GM18517 (cell line): Measurements from ENCODE around the gene UCN.
"Not testable (repeated sequence)": the region's sequence is repeated elsewhere in the genome, so short reads cannot be mapped to it uniquely, and the experiment has no call there.

ENCODE experiments used
- ATAC-seq: cut with Tn5 transposase; IDR thresholded peaks from one replicate; pipeline ENCODE4 v1.9.1; 2021; ENCODE audit warnings: mild to moderate bottlenecking, moderate library complexity; ENCODE audit not compliant: unreplicated experiment

UCN gene

DNA sequence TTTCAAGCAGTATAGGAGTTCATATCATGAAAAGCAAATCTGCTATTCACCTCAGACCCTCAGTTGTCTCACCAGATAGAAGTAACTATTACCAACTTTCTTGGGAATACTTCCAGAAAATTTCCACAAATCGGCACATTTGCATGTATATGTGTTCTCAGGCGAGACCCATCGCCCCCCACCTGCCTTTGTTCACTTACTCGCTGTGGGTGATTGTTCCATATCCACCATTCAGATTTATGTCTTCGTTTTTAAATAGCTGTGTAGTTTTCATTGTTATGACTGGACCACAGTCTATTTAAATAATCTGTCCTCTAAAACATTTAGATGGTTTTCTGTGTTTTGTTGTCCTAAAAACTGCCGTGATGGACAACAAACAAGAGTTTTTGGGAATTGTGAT lies 22.8 kb downstream of the UCN start:
- no peak for ATAC-seq

- ATAC-seq: no peak
Measured at GRCh38 chr2:27284996-27285395, 23.2 kb downstream of the UCN start.

DNA sequence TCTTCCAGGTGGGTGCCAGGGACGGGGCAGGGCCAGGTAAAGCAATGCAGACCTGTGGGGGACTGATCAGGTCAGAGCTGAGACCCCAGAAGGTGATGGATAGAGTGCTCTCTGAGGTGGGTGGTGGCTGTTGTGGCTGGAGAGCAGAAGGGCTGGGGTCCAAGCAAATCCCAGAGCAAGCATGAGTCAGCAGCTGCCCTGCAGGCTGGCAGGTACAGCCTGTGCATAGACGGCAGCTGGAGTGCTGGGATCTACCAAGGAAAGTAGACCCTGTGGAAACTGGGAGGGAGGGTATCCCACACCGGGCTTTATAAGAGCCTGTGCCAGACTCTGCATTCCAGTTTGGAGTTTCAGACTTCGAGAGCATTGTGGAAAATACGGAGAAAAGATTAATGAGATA lies 25.4 kb downstream of the UCN start:
- no peak for ATAC-seq

DNA sequence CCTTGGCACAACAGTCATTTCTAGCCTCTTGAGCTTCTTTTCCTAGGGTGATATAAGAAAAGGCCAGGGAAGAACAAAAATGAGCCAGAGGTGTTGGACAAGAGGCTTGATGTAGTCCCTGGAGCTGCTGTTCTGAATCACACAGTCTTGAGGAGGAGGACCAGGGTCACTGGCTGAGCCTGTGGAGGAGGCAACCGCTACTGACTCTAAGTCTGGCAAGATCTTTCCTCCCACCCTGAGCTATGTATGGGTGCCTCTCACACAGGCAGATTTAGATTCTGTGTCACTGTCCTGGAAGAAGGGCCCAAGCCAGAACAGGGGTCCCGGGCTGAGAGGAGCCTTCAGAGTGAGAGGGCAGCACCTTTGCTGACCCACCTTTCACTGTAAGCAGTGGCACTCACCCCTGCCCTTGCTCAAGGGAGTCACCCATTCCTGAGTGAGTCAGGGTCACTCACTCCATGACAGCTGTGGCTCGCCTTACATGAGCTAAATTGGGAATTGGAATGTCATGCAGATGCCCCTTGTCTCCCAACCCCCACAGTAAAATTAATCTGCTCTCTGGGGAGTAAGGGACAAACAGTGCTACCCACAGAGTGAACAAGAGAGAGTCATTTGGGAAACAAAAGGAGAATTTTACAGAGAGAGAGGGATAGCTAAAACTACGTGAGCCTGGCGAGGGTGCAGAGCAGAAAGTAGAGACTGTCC lies 26.2 kb downstream of the UCN start, which contains the start of gene TRIM54:
Gene TRIM54, plus strand, starts transcription at position 575 of the 705 bp plus-strand sequence. CDS start 303 bp downstream, outside the sequence.
- ATAC-seq: no peak

DNA sequence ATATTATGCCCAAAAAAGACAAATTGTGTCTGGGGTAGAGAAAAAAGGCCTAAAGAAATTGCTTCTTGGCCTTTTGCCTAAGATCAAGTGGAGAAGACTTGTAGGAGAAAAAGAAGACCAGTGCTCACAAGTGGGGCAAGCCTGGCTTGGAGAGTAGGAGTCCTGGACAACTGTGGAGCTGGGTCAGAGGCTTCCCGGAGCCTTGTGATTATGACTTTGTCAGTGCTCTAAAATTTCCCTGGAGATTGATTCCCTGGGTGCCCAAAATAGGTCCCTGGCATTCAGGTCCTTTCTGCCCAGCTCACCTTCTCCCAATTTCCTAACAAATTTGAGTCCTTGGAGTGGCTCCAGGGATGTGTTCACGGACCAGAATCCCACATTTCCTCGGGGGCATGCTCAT lies 26.8 kb downstream of the UCN start:
- no peak for ATAC-seq

DNA sequence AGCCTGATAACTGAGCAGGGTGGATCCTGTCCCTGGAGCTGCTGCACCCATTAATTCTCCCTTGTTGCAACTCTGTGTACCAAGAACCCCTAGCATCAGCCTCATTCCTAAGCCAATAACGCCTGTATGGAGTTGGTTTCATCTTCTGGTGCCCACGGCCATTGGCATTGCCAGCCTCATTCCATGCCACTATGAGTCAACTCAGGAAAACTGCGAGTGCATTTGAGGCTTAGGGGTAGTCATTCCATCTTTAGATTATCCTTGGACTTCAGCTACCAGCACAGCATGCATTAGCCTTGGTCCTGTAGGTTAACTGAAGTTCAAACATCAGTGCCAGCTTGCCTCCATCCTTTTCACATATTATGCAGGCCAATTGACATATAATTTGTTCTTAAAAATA lies 27.4 kb downstream of the UCN start:
- ATAC-seq: no peak

DNA sequence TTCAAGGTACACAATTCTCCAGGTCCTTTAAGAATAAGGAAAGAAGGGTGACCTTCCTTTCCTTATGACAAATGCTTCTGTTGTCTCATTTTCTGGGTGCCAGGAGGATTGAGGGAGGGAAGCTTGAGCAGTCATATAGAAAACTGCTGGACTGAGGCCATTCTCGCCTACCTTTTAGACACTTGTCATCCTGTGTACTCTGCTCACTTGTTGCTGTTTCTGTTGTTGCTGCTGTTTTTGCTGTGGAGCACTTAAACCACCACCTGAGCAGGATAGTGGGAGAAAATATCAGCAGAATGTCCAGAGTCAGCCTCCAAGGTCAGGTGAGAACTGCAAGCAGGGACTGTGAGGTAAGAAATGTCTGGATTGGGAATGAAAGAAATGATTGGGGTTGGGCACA lies 30.2 kb downstream of the UCN start:
- no peak for ATAC-seq

- ATAC-seq: no peak
Measured at GRCh38 chr2:27275211-27276150, 32.8 kb downstream of the UCN start, which contains the start of gene DNAJC5G. Gene DNAJC5G, plus strand, starts transcription at chr2:27275433. Its CDS starts 1,296 bp downstream, at chr2:27276729.

DNA sequence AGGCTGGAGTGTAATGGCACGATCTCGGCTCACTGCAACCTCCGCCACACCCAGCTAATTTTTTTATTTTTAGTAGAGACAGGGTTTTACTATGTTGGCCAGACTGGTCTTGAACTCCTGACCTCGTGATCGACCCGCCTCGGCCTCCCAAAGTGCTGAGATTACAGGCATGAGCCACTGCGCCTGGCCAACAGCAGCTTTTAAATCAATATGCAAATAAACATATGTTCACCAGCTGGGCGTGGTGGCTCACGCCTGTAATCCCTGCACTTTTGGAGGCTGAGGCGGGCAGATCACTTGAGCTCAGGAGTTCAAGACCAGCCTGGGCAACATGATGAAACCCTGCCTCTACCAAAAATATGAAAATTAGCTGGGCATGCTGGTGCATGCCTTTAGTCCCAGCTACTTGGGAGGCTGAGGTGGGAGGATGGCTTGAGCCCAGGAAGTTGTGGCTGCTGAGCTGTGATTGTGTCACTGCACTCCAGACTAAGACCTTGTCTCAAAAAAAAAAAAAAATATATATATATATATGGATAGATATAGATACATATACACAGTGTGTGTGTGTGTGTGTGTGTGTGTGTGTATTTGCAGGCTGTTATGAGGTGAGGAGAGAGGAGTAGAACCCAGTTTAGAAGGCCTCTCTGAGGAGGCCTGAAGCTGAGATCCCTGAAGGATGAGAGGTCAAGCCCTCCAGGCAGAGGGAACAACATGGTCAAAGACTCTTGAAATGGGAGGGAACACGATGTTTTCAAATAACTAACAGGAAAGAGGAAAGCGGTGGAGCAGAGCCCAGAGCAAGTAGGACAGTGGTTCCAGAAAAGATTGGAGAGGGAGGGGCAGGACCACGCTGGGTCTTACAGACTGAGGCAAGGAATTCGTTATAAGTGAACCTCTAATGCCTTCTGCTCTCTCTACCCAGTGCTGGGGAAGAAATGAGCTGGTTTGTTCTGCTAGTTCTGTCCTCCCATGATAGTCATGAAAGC lies 35.4 kb downstream of the UCN start:
- not testable (repeated sequence) for ATAC-seq

- no peak for ATAC-seq
Measured at GRCh38 chr2:27271631-27272340, 36.5 kb downstream of the UCN start.

DNA sequence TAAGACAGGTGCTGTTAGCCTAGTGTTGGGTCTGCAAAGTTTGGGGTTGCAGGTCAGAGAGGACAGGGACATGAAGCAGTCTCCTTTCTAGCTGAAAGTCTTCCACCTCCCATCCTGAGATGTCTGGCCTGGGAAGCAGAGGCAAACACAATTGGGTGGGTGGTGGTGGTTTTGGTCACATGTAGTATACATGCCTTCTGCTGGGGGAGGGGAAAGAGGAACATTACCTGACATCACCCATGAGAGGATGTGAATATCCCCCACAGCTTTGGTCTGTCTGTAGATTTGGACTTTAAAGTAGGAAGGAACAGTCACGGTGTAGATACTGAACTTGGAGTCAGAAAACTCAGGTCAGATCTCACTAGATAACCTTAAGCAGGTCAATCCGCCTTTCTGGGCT lies 37.6 kb downstream of the UCN start:
- no peak for ATAC-seq

GRCh38 chr2:27270131-27270530 lies 38.1 kb downstream of the UCN start:
- no peak for ATAC-seq

DNA sequence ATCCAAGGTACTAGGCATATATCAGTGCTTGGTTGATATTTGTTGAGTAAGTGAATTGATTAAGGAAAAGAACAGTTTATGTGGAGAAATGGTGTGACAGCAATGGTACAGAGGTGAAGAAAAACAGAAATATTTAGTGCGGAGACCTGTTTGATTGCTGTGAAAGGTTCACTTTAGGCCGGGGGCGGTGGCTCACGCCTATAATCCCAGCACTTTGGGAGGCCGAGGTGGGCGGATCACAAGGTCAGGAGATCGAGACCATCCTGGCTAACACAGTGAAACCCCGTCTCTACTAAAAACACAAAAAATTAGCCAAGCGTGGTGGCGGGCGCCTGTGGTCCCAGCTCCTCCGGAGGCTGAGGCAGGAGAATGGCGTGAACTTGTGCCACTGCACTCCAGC lies 39.9 kb downstream of the UCN start:
- not testable (repeated sequence) for ATAC-seq

GRCh38 chr2:27265536-27265870 lies 42.7 kb downstream of the UCN start:
- no peak for ATAC-seq

GRCh38 chr2:27264753-27265535 lies 43.3 kb downstream of the UCN start:
- ATAC-seq: no peak

GRCh38 chr2:27264253-27264752 lies 43.9 kb downstream of the UCN start:
- no peak for ATAC-seq

DNA sequence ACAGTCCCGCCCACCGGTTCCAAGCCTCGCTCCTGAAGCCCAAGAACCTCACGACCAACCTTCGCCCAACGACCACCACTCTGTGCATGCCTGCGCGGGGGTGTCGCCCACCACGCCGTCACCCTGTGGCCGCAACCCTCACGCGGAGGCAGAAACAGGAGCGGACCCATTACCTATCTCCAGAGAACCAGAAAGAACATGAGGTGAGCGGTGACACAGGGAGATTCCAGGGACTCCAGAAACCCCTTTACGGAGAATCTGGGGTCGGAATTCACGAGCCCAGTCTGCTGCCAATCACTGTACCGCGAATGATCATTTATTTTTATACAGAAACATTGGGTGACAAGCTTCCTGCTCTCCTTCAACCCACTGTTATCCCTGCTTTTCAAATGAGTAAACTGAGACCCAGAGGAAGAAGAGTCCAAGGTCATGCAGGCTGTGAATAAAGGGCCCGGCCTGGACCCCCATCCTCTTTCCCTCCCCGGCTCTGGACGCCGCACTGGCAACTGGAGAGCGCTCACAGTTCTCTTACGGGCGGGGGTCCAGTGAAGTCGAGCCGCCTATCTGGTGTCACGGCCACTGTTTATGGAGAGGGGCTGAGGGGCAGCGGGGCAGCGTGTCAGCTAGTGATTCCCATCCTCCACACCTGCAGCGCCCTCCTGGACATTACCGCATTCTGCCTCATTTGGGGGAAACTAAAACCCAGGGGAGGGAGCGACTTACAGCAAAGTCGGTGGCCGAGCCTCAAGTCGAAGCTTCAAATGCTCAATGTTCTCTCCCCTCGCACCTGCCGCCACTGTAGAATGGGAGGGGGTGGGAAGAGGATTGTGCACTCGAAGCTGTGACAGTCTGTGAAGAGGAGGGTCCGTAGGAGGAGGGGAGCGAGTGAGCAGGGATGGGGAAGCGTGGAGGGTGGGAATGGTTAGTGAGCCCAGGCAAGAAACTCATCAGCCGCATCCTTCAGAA lies 44.7 kb downstream of the UCN start:
- ATAC-seq: no peak
